HG03064 (cell line): ENCODE measurements around the gene PLP1.
"Not testable (repeated sequence)": the region's sequence is repeated elsewhere in the genome, so short reads cannot be mapped to it uniquely, and the experiment has no call there.

Experiments used
- ATAC-seq: cut with Tn5 transposase; IDR thresholded peaks from one replicate; pipeline ENCODE4 v1.9.1; 2021; ENCODE audit warnings: low read depth; ENCODE audit not compliant: unreplicated experiment

The PLP1 gene

GRCh38 chrX:103776546-103776945, at the start of gene PLP1:
Gene PLP1, plus strand, starts transcription at chrX:103776840. Its CDS starts 156 bp downstream, at chrX:103776996.
- no peak for ATAC-seq

GRCh38 chrX:103727115-103727514, 49.5 kb upstream of the PLP1 start:
- ATAC-seq: no peak

GRCh38 chrX:103729015-103729414, 47.6 kb upstream of the PLP1 start:
- no peak for ATAC-seq

- no peak for ATAC-seq
Measured at GRCh38 chrX:103730147-103730795, 46.4 kb upstream of the PLP1 start.

- no peak for ATAC-seq
Measured at GRCh38 chrX:103730796-103731493, 45.7 kb upstream of the PLP1 start.

GRCh38 chrX:103733017-103733416, 43.6 kb upstream of the PLP1 start:
- no peak for ATAC-seq

GRCh38 chrX:103734125-103734760, 42.4 kb upstream of the PLP1 start:
- ATAC-seq: no peak

GRCh38 chrX:103737696-103738095, 38.9 kb upstream of the PLP1 start:
- ATAC-seq: no peak

- no peak for ATAC-seq
Measured at GRCh38 chrX:103739421-103739820, 37.2 kb upstream of the PLP1 start.

- ATAC-seq: no peak
Measured at GRCh38 chrX:103741879-103742278, 34.8 kb upstream of the PLP1 start.

GRCh38 chrX:103742339-103742738, 34.3 kb upstream of the PLP1 start:
- ATAC-seq: no peak

- ATAC-seq: no peak
Measured at GRCh38 chrX:103747163-103747562, 29.5 kb upstream of the PLP1 start.

- no peak for ATAC-seq
Measured at GRCh38 chrX:103754401-103754800, 22.2 kb upstream of the PLP1 start.

- ATAC-seq: no peak
Measured at GRCh38 chrX:103756736-103757135, 19.9 kb upstream of the PLP1 start.

GRCh38 chrX:103758555-103758954, 18.1 kb upstream of the PLP1 start:
- ATAC-seq: no peak

GRCh38 chrX:103763541-103763940, 13.1 kb upstream of the PLP1 start:
- not testable (repeated sequence) for ATAC-seq

GRCh38 chrX:103766813-103767555, 9.7 kb upstream of the PLP1 start:
- ATAC-seq: not testable (repeated sequence)

- no peak for ATAC-seq
Measured at GRCh38 chrX:103773445-103773844, 3.2 kb upstream of the PLP1 start.

GRCh38 chrX:103774070-103774642, 2.5 kb upstream of the PLP1 start:
- ATAC-seq: no peak

- ATAC-seq: no peak
Measured at GRCh38 chrX:103779141-103779789, 2.6 kb downstream of the PLP1 start.
